Measurements from ENCODE around the gene C14orf93. TPM values are rescaled to one million over a fixed set of nuclear protein-coding genes. Genes with fewer than 3 reads are reported as not detected.

Gene C14orf93
- total RNA-seq, 4 donors from 2014 or later: 3.7 to 16.2 (median 6.7) TPM

- Histone ChIP-seq H3K4me1 (no peaks in the 10 kb centered on the region), H3K27ac (no peak overlapping the region), H3K36me3 (no peaks in the 10 kb centered on the region), H3K27me3 (no peaks in the 10 kb centered on the region), H3K4me3 (no peak overlapping the region), H3K9me3 (no peaks in the 10 kb centered on the region)
- DNase-seq: no peak
- no peak for TF ChIP-seq POLR2A (IDR thresholded peaks at IDR 0.05)
- TF ChIP-seq CTCF (IDR thresholded peaks at IDR 0.05 in 4 of 5, conservative IDR thresholded peaks at IDR 0.05 in 1 of 5): no peak
- no peak for ATAC-seq
- intact Hi-C loops (cut with DNase I; ENCODE audit: low total_unique reads) (no loop called here), in situ Hi-C loops (cut with MboI; ENCODE audit: low sequenced_read_pairs in 4 of 4) (no loop called here)
These were observed 33.2 kb upstream of the C14orf93 start for GRCh38 chr14:23043145-23043544.

GRCh38 chr14:23042162-23042965 lies 32.4 kb upstream of the C14orf93 start, which contains the start of gene PSMB11:
TSS of gene PSMB11 (plus strand) at chr14:23042212. CDS start at chr14:23042226, 14 bp downstream.
- Histone ChIP-seq H3K4me3 (no peak within 1 kb of the TSS), H3K4me1 (no peaks in the 10 kb centered on the region), H3K27ac (no peak within 1 kb of the TSS), H3K27me3 (no peaks in the 10 kb centered on the region), H3K9me3 (no peaks in the 10 kb centered on the region), H3K36me3 (no peaks in the 10 kb centered on the region)
- intact Hi-C loops (cut with DNase I; ENCODE audit: low total_unique reads) (no loop called here), in situ Hi-C loops (cut with MboI; ENCODE audit: low sequenced_read_pairs in 4 of 4) (no loop called here)
- DNase-seq (no peak), ATAC-seq (no peak)
- TF ChIP-seq POLR2A (IDR thresholded peaks at IDR 0.05) (no peak), CTCF (IDR thresholded peaks at IDR 0.05 in 4 of 5, conservative IDR thresholded peaks at IDR 0.05 in 1 of 5) (no peak)

- TF ChIP-seq CTCF (IDR thresholded peaks at IDR 0.05 in 4 of 5, conservative IDR thresholded peaks at IDR 0.05 in 1 of 5) (no peak), POLR2A (IDR thresholded peaks at IDR 0.05) (no peak)
These were observed 31.8 kb upstream of the C14orf93 start for GRCh38 chr14:23041729-23042128.

GRCh38 chr14:23040100-23040499 lies 30.2 kb upstream of the C14orf93 start:
- no peaks in the 10 kb centered on the region for H3K9me3 ChIP-seq
- peaks cover 6% of the 10 kb centered on the region in 2 donors for H3K4me1 ChIP-seq
- no peak for DNase-seq
- TF ChIP-seq CTCF (IDR thresholded peaks at IDR 0.05 in 4 of 5, conservative IDR thresholded peaks at IDR 0.05 in 1 of 5) (no peak), POLR2A (IDR thresholded peaks at IDR 0.05) (no peak)
- H3K27me3 ChIP-seq: no peaks in the 10 kb centered on the region
- ATAC-seq: no peak
- no peak overlapping the region for H3K27ac ChIP-seq
- intact Hi-C loops (cut with DNase I; ENCODE audit: low total_unique reads) (no loop called here), in situ Hi-C loops (cut with MboI; ENCODE audit: low sequenced_read_pairs in 4 of 4) (no loop called here)
- no peaks in the 10 kb centered on the region for H3K36me3 ChIP-seq
- no peak overlapping the region for H3K4me3 ChIP-seq

More at GRCh38 chr14:23041729-23042128, 31.8 kb upstream of the C14orf93 start:
- Histone ChIP-seq H3K27me3 (no peaks in the 10 kb centered on the region), H3K36me3 (no peaks in the 10 kb centered on the region), H3K4me3 (no peak overlapping the region), H3K9me3 (no peaks in the 10 kb centered on the region), H3K4me1 (no peaks in the 10 kb centered on the region), H3K27ac (no peak overlapping the region)
- intact Hi-C loops (cut with DNase I; ENCODE audit: low total_unique reads): no loop called here
- DNase-seq (no peak), ATAC-seq (no peak)
- in situ Hi-C loops (cut with MboI; ENCODE audit: low sequenced_read_pairs in 4 of 4): no loop called here

Measured in gastrocnemius medialis (tissue), 4 donors.